K562 (cell line): ENCODE data around the gene FAM222A. TPM values are rescaled to one million over a fixed set of nuclear protein-coding genes. Genes with fewer than 3 reads are reported as not detected.

ENCODE experiments used
- ATAC-seq: fragments of 200-7000 bp; cut with Tn5 transposase; 3 replicates; pipeline ENCODE4 v1.9.1; 2020; ENCODE audit warnings: moderate library complexity
- BruUV-seq: library from RNA; stranded (reverse); fragments of 400-500 nt; replicated peaks from 2 replicates; lab custom pipeline; 2021; lab: Mats Ljungman, UMichigan
- CTCF ChIA-PET: fragments of 300-600 bp; formaldehyde crosslinking; extraction: SDS; loops from one replicate; lab custom pipeline; 2021; ENCODE audit warnings: low intra/inter-chr PET ratio; lab: Yijun Ruan, JAX
- POLR2A ChIA-PET: fragments of 300-600, 350-650 bp; sonication (Branson Sonifier 250); formaldehyde crosslinking; extraction: SDS; loops from one replicate; lab custom pipeline; 2021; ENCODE audit warnings: antibody characterized with exemption, inconsistent platforms; lab: Yijun Ruan, JAX
- DNase-seq, 4 experiments: peaks; one replicate each; pipeline versions ENCODE4 v3.0.0 to v3.0.0-alpha.2; 2011 to 2018; ENCODE audit warnings: low spot score in 3 of 4, mixed read lengths in 3 of 4; ENCODE audit errors: extremely low read depth in 1 of 4
- FAIRE-seq: peaks from 2 replicates; lab custom pipeline; 2011; peaks lifted over from hg19 to GRCh38; lab: Jason Lieb, UNC
- H2AFZ ChIP-seq: 2 replicates; pipeline ENCODE4 v1.6.0; 2011; ENCODE audit warnings: low read depth, low read length, control low read depth, inconsistent platforms
- H3K27ac ChIP-seq: fragments of 200-600 bp; 3 replicates; pipeline ENCODE4 v1.8.0; 2011; ENCODE audit warnings: low read depth, mild to moderate bottlenecking, control low read depth, inconsistent platforms, low read length, moderate library complexity, mixed read lengths; ENCODE audit errors: extremely low read depth
- H3K27me3 ChIP-seq, 2 experiments: fragments of 300-600 bp in 1 of 2; 2 replicates in 1 of 2; 3 replicates in 1 of 2; pipeline versions ENCODE4 v1.6.0 to v1.8.0; 2011; ENCODE audit warnings: inconsistent platforms in 2 of 2, low read length in 2 of 2, mild to moderate bottlenecking in 1 of 2, mixed read lengths in 1 of 2, moderate library complexity in 1 of 2; ENCODE audit not compliant: control insufficient read depth in 2 of 2, insufficient read depth in 2 of 2
- H3K36me3 ChIP-seq: fragments of 300-600 bp; 3 replicates; pipeline ENCODE4 v1.8.0; 2011; ENCODE audit warnings: mild to moderate bottlenecking, low read length, inconsistent platforms; ENCODE audit not compliant: control insufficient read depth, insufficient read depth
- H3K4me1 ChIP-seq, 2 experiments: fragments of 200-600 bp in 1 of 2; replicated peaks in 1 of 2; 2 replicates in 1 of 2; 3 replicates in 1 of 2; pipeline versions ENCODE4 v1.5.1 to v1.8.0; 2011; ENCODE audit warnings: inconsistent platforms in 2 of 2, low read length in 2 of 2, mild to moderate bottlenecking in 1 of 2, mixed read lengths in 1 of 2, moderate library complexity in 1 of 2; ENCODE audit not compliant: control insufficient read depth in 2 of 2, insufficient read depth in 2 of 2
- H3K4me2 ChIP-seq: 2 replicates; pipeline ENCODE4 v1.6.1; 2011; ENCODE audit warnings: low read length, control low read depth, inconsistent platforms, mixed read lengths; ENCODE audit not compliant: insufficient read depth
- H3K4me3 ChIP-seq: fragments of 200-600 bp; sonication (generic), shearing (Covaris generic); 2 replicates; pipeline ENCODE4 v1.5.1; 2016; ENCODE audit warnings: control low read depth, inconsistent platforms
- H3K79me2 ChIP-seq: fragments of 200-600 bp; 3 replicates; pipeline ENCODE4 v1.8.0; 2011; ENCODE audit warnings: low read length, inconsistent platforms; ENCODE audit not compliant: control insufficient read depth, insufficient read depth
- H3K9ac ChIP-seq, 2 experiments: 2 replicates each; pipeline versions ENCODE4 v1.6.0 to v1.6.1; 2011; ENCODE audit warnings: low read depth in 2 of 2, low read length in 2 of 2, control low read depth in 1 of 2, inconsistent platforms in 1 of 2, mild to moderate bottlenecking in 1 of 2, mixed read lengths in 1 of 2; ENCODE audit not compliant: insufficient read depth in 1 of 2
- H3K9me1 ChIP-seq: one replicate; pipeline ENCODE4 v1.6.0; 2011; ENCODE audit warnings: inconsistent platforms, mild to moderate bottlenecking, low read length, moderate library complexity; ENCODE audit not compliant: control insufficient read depth, insufficient read depth
- H3K9me3 ChIP-seq: replicated peaks from 2 replicates; pipeline ENCODE4 v1.5.1; 2011; ENCODE audit warnings: low read depth, low read length, inconsistent platforms; ENCODE audit not compliant: control insufficient read depth, insufficient read depth
- H4K20me1 ChIP-seq: replicated peaks from 2 replicates; pipeline ENCODE4 v1.6.1; 2011; ENCODE audit warnings: low read length, inconsistent platforms, mixed read lengths; ENCODE audit not compliant: control insufficient read depth, insufficient read depth
- ARHGAP35 ChIP-seq: fragments of 450-650 bp; IDR thresholded peaks from 2 replicates; pipeline ENCODE4 v1.6.1; 2018; ENCODE audit not compliant: partially characterized antibody
- ARID3A ChIP-seq: IDR thresholded peaks from 2 replicates; pipeline ENCODE4 v1.6.1; 2012; ENCODE audit warnings: low read depth, low read length, improper control_type of control experiment, borderline replicate concordance
- CREB1 ChIP-seq, 2 experiments: sonication (generic) in 1 of 2; formaldehyde crosslinking in 1 of 2; IDR thresholded peaks; 2 replicates each; pipeline versions ENCODE4 v1.6.1 to v1.8.0; 2012 to 2022; ENCODE audit warnings: inconsistent platforms in 1 of 2, mild to moderate bottlenecking in 1 of 2, missing genetic modification reagents in 1 of 2, moderate library complexity in 1 of 2
- E4F1 ChIP-seq: fragments of 250-450 bp; sonication (Bioruptor Pico); IDR thresholded peaks from 2 replicates; pipeline ENCODE4 v1.5.0; 2021; ENCODE audit warnings: mild to moderate bottlenecking, borderline replicate concordance
- PTBP1 ChIP-seq: fragments of 200-400 bp; formaldehyde crosslinking; IDR thresholded peaks from 2 replicates; pipeline ENCODE4 v1.6.1; 2017; ENCODE audit warnings: low read depth, low read length
- RB1 ChIP-seq: fragments of 450-650 bp; IDR thresholded peaks from 2 replicates; pipeline ENCODE4 v1.6.1; 2017; ENCODE audit warnings: low read depth, mild to moderate bottlenecking
- TAF9B ChIP-seq: fragments of 450-650 bp; IDR thresholded peaks from 2 replicates; pipeline ENCODE4 v1.6.1; 2018; ENCODE audit warnings: mild to moderate bottlenecking; ENCODE audit not compliant: partially characterized antibody
- XRCC3 ChIP-seq: fragments of 450-650 bp; IDR thresholded peaks from 2 replicates; pipeline ENCODE4 v1.6.1; 2017; ENCODE audit warnings: mild to moderate bottlenecking, moderate library complexity
- ZBTB11 ChIP-seq, 3 experiments: fragments of 200-800 bp in 1 of 3; fragments of 250-450 bp in 1 of 3; fragments of 450-650 bp in 1 of 3; sonication (Bioruptor Pico) in 1 of 3; sonication (Bioruptor generic) in 1 of 3; formaldehyde crosslinking in 1 of 3; IDR thresholded peaks; 2 replicates each; pipeline versions ENCODE4 v1.6.1 to v1.8.0; 2016 to 2022; ENCODE audit warnings: mild to moderate bottlenecking in 2 of 3, missing genetic modification characterization in 2 of 3, missing compliant biosample characterization in 1 of 3, moderate library complexity in 1 of 3
- ZFP30 ChIP-seq: fragments of 250-450 bp; sonication (Bioruptor Pico); IDR thresholded peaks from 2 replicates; pipeline ENCODE4 v1.8.0; 2022; ENCODE audit warnings: moderate library complexity, mild to moderate bottlenecking, inconsistent platforms, borderline replicate concordance
- ZNF24 ChIP-seq: fragments of 450-650 bp; IDR thresholded peaks from 2 replicates; pipeline ENCODE4 v1.6.1; 2016
- ZNF253 ChIP-seq: fragments of 250-450 bp; sonication (Bioruptor Pico); conservative IDR thresholded peaks from 2 replicates; pipeline ENCODE4 v1.6.1; 2021; ENCODE audit warnings: mild to moderate bottlenecking
- ZNF655 ChIP-seq: fragments of 250-450 bp; sonication (Bioruptor Pico); IDR thresholded peaks from 2 replicates; pipeline ENCODE4 v1.5.0; 2021
- ZSCAN29 ChIP-seq: fragments of 450-650 bp; IDR thresholded peaks from 2 replicates; pipeline ENCODE4 v1.6.1; 2017
- WGBS: fragments of 100-300 bp; shearing (Covaris generic); methylation state at CpG from one replicate; pipeline ENCODE4 v1.1.6; 2016; ENCODE audit warnings: low coverage, mixed read lengths; ENCODE audit not compliant: insufficient coverage; ENCODE audit errors: missing lambda C conversion rate; 5-methylcytosine and 5-hydroxymethylcytosine counted together
- in situ Hi-C: fragments of 300-500 bp; cut with MboI; formaldehyde crosslinking; loops from 4 replicates; pipeline ENCODE4 v1.15.0; 2018; ENCODE audit warnings: inconsistent platforms, mixed read lengths
- intact Hi-C: fragments of 100-400 bp; cut with micrococcal nuclease; formaldehyde crosslinking; loops from 2 replicates; pipeline ENCODE4 v1.14.2; 2022
- polyA plus RNA-seq, 8 experiments: library from polyadenylated mRNA; depleted of rRNA in 4 of 8; stranded (reverse) in 5 of 8; unstranded in 3 of 8; fragments of >200 nt; fragmentation: Nextera tagmentation in 2 of 8; fragmentation: Illumina TruSeq in 1 of 8; extraction: Ambion mirVana in 2 of 8; extraction: Trizol in 1 of 8; gene quantifications; 2 replicates each; pipeline versions ENCODE4 v1.2.1 to v1.2.3, GENCODE V29; 2011 to 2014; ENCODE audit warnings: inconsistent platforms in 1 of 8, missing spikeins in 1 of 8
- total RNA-seq, 7 experiments: library from RNA; depleted of rRNA in 6 of 7; stranded (reverse); fragments of >200 nt in 6 of 7; fragmentation: Illumina TruSeq in 2 of 7; extraction: Trizol in 2 of 7; gene quantifications; 2 replicates each; pipeline versions ENCODE4 v1.2.1 to v1.2.3, GENCODE V29; 2011 to 2021; ENCODE audit warnings: low replicate concordance in 1 of 7

The FAM222A gene
- total and polyA plus RNA-seq, 9 of the 15 experiments (the other 6 are each of a cell fraction or from before 2014, with no cell fraction given), result 0.03 to 0.36 (median 0.12) TPM; not detected in 1

- Histone ChIP-seq H3K4me2 (no peak overlapping the region), H3K9me1 (no peaks in the 10 kb centered on the region), H3K27me3 (peaks cover 28 to 87% of the 10 kb centered on the region in 2 experiments), H3K4me1 (no peaks in the 10 kb centered on the region), H3K4me3 (no peak overlapping the region), H3K9ac (no peak overlapping the region), H4K20me1 (peaks cover 24% of the 10 kb centered on the region), H3K9me3 (no peaks in the 10 kb centered on the region), H3K36me3 (no peaks in the 10 kb centered on the region), H3K79me2 (no peaks in the 10 kb centered on the region), H3K27ac (no peak overlapping the region), H2AFZ (no peak overlapping the region)
- POLR2A ChIA-PET, result interaction anchor here (1.2 kb wide), 1 partner anchor 19 kb away, joined by 3 read pairs; no protein-coding TSS in a partner anchor
- WGBS, result 7% methylated on average over 1 of the region's 1 CpG
- in situ Hi-C loops (no loop called here), intact Hi-C loops (no loop called here)
- CTCF ChIA-PET, result no interaction called here
- FAIRE-seq, result no peak
- no TSS peak for BruUV-seq
- no peak for ATAC-seq
- DNase-seq, result no peak
- no peak for TF ChIP-seq RB1
- TF ChIP-seq ZNF253 (CRISPR knock-in tag), result no peak
- TF ChIP-seq XRCC3, result no peak
- no peak for TF ChIP-seq ZFP30 (CRISPR knock-in tag)
- no peak for TF ChIP-seq ARID3A
- no peak for TF ChIP-seq ZSCAN29
- TF ChIP-seq TAF9B, result no peak
- TF ChIP-seq ARHGAP35, result no peak
- TF ChIP-seq CREB1 (IDR thresholded peaks at IDR 0.05), result no peak
- no peak for TF ChIP-seq CREB1 (CRISPR knock-in tag; IDR thresholded peaks at IDR 0.05)
- TF ChIP-seq ZBTB11 (CRISPR knock-in tag; IDR thresholded peaks at IDR 0.05), result no peak
- TF ChIP-seq PTBP1, result no peak
- no peak for TF ChIP-seq E4F1
- TF ChIP-seq ZNF24, result no peak
- TF ChIP-seq ZNF655 (CRISPR knock-in tag), result no peak
Measured at GRCh38 chr12:109728921-109729320, 15.3 kb downstream of the FAM222A start.
